Muscle layer of colon (tissue), 2 donors: ENCODE data around the gene CPE.

Experiments
- H3K27ac ChIP-seq: one replicate; pipeline ENCODE4 v1.7.0; 2013; ENCODE audit warnings: low read depth, mild to moderate bottlenecking, low read length, moderate library complexity
- H3K27me3 ChIP-seq, 2 donors: one replicate each; pipeline ENCODE4 v1.7.0; 2013; ENCODE audit warnings: low read length in 2 of 2, mild to moderate bottlenecking in 2 of 2; ENCODE audit not compliant: insufficient read depth in 2 of 2, control insufficient read depth in 1 of 2
- H3K36me3 ChIP-seq: one replicate; pipeline ENCODE4 v1.7.0; 2013; ENCODE audit warnings: mild to moderate bottlenecking, low read length; ENCODE audit not compliant: insufficient read depth
- H3K4me1 ChIP-seq: one replicate; pipeline ENCODE4 v1.7.0; 2013; ENCODE audit warnings: mild to moderate bottlenecking, low read length; ENCODE audit not compliant: insufficient read depth
- H3K4me3 ChIP-seq, 2 donors: one replicate each; pipeline ENCODE4 v1.7.0; 2013; ENCODE audit warnings: low read length in 2 of 2, low read depth in 1 of 2, mild to moderate bottlenecking in 1 of 2, moderate library complexity in 1 of 2
- H3K9ac ChIP-seq: one replicate; pipeline ENCODE4 v1.7.0; 2013; ENCODE audit warnings: low read length
- H3K9me3 ChIP-seq: one replicate; pipeline ENCODE4 v1.7.0; 2013; ENCODE audit warnings: mild to moderate bottlenecking, low read length
- donor health status: abdominal sarcoma.
- donor health status: Adenocarcinoma of cecum.

CPE gene

GRCh38 chr4:165516281-165516833 is 137.5 kb downstream of the CPE start:
- Histone ChIP-seq H3K9me3 (no peaks in the 10 kb centered on the region), H3K27ac (no peak overlapping the region), H3K9ac (no peak overlapping the region), H3K4me3 (no peak overlapping the region), H3K27me3 (no peaks in the 10 kb centered on the region), H3K36me3 (no peaks in the 10 kb centered on the region), H3K4me1 (peaks cover 30% of the 10 kb centered on the region)

- no peaks in the 10 kb centered on the region for H3K9me3 ChIP-seq
- no peaks in the 10 kb centered on the region for H3K36me3 ChIP-seq
- H3K27me3 ChIP-seq = no peaks in the 10 kb centered on the region
- no peak overlapping the region for H3K27ac ChIP-seq
- no peak overlapping the region for H3K4me3 ChIP-seq
- H3K9ac ChIP-seq = no peak overlapping the region
- peaks cover 25% of the 10 kb centered on the region for H3K4me1 ChIP-seq
These were observed 138.4 kb downstream of the CPE start for GRCh38 chr4:165517216-165517615.

DNA sequence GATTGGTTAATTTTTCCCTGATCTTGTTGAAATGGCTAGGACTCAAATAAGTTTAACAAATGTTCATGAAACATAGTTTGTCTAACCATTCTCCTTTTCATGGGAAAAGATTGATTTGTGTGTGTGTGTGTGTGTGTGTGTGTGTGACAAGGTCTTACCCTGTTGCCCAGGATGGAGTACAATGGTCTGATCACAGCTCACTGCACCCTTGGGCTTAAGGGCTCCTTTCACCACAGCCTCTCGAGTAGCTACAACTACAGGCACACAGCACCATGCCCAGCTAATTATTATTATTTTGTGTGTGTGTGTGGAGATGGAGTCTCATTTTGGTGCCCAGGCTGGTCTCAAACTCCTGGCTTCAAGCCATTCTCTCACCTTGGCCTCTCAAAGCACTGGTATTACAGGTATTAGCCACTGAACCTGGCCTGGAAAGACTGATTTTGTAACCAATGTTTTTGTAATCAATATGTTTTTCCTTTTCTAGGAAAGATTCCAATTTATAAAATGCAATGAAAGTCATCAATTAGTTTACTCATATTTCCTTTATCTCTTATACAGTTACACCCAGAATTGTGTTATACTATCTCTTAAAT is 139.3 kb downstream of the CPE start:
- Histone ChIP-seq H3K4me1 (peaks cover 16% of the 10 kb centered on the region), H3K9me3 (no peaks in the 10 kb centered on the region), H3K4me3 (no peak overlapping the region), H3K27ac (no peak overlapping the region), H3K9ac (no peak overlapping the region), H3K27me3 (no peaks in the 10 kb centered on the region), H3K36me3 (no peaks in the 10 kb centered on the region)

- Histone ChIP-seq H3K27ac (no peak overlapping the region), H3K27me3 (no peaks in the 10 kb centered on the region), H3K4me1 (peaks cover 10% of the 10 kb centered on the region), H3K4me3 (no peak overlapping the region), H3K9ac (no peak overlapping the region), H3K9me3 (no peaks in the 10 kb centered on the region), H3K36me3 (no peaks in the 10 kb centered on the region)
These were observed 139.9 kb downstream of the CPE start for GRCh38 chr4:165518686-165519085.

- H3K4me3 ChIP-seq = no peak overlapping the region
- no peak overlapping the region for H3K9ac ChIP-seq
- H3K36me3 ChIP-seq = no peaks in the 10 kb centered on the region
- H3K4me1 ChIP-seq = peaks cover 9% of the 10 kb centered on the region
- H3K27ac ChIP-seq = no peak overlapping the region
- no peaks in the 10 kb centered on the region for H3K9me3 ChIP-seq
- H3K27me3 ChIP-seq = no peaks in the 10 kb centered on the region
These were observed 140.8 kb downstream of the CPE start for GRCh38 chr4:165519591-165519990.

DNA sequence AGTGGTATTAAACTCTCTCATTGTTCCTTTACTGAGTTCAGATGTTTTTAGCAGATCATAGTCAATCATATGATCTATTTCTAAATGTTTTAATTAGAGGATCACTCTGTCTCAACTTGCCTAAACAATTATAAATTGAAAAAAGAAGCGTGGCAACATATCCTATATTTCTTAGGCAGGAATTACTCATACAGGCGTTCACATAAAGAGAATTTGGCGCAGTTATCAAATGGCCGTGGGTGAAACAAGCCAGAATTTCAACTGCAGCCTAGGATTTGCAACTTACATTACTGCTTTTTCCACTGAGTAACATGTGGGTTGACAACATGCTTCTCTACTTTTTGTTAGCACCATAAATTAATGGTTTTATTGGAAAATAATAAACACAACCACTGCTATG is 141.3 kb downstream of the CPE start:
- H3K9me3 ChIP-seq = no peaks in the 10 kb centered on the region
- H3K27ac ChIP-seq = no peak overlapping the region
- peaks cover 9% of the 10 kb centered on the region for H3K4me1 ChIP-seq
- no peaks in the 10 kb centered on the region for H3K36me3 ChIP-seq
- no peak overlapping the region for H3K4me3 ChIP-seq
- no peaks in the 10 kb centered on the region for H3K27me3 ChIP-seq
- no peak overlapping the region for H3K9ac ChIP-seq

DNA sequence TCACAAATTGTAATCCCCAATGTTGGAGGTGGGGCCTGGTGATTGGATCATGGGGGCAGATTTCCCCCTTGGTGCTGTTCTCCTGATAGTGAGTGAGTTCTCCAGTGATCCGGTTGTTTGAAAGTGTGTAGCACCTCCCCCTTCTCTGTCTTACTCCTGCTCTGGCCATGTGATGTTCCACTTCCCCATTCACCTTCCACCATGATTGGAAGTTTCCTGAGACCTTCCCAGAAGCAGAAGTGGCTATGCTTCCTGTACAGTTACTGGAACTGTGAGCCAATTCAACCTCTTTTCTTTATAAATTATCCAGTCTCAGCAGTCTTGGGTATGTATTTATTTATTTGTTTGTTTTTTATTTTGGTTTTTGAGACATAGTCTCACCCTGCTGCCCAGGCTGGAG is 143.2 kb downstream of the CPE start:
- H3K27ac ChIP-seq = no peak overlapping the region
- H3K4me1 ChIP-seq = peaks cover 9% of the 10 kb centered on the region
- H3K4me3 ChIP-seq = no peak overlapping the region
- no peak overlapping the region for H3K9ac ChIP-seq
- no peaks in the 10 kb centered on the region for H3K27me3 ChIP-seq
- no peaks in the 10 kb centered on the region for H3K9me3 ChIP-seq
- no peaks in the 10 kb centered on the region for H3K36me3 ChIP-seq

DNA sequence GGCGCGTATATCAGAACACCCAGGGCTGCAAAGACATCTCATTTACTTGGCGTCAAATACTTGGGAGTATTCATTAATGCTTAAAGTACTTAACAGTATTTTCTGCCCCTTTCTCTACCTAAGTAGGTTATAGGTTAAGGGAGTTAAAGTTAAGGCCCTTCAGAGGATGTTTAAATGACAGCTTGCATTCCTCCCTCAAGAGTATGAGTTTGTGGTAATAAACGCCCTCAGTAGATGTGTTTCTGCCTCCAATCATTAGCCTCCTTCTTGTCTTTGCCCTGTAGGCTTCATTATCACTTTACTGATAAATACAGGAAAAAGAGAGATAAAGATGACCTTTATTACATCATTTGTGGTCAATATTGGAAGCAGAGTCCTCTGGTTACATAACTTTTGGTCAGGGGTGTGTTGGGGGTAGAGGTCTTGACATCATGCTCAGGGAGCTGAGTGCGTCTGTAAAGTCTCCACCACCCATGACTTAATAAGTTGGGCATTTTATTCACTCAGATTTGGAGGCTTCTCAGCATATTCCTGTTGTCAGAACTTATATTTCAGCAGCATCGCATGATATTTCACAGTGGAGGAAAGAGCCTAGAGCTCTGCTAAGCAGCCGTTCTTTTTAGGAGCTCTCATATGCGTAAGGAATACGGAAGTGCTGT is 145.9 kb downstream of the CPE start:
- no peaks in the 10 kb centered on the region for H3K27me3 ChIP-seq

DNA sequence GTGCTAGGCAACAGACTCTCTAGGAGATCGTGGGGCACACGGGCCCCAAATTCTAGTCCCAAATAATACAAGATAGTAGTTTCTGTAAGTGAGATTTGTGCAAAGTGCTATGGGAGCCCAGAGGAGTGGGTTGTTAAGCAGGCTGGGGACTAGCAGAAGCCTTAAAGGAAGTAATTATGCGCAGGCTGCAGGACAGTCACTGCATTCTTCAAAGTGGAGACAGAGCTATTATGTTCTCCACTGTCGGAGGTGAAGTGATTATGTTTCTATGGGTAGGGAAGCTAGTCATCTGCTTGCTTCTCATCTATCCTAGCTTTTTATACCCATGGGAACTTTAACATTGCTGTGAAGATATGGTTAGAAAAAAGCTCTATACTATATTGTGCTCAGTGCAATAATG is 154.2 kb downstream of the CPE start:
- peaks cover 4% of the 10 kb centered on the region for H3K4me1 ChIP-seq
- no peak overlapping the region for H3K9ac ChIP-seq
- no peaks in the 10 kb centered on the region for H3K27me3 ChIP-seq
- H3K4me3 ChIP-seq = no peak overlapping the region
- no peak overlapping the region for H3K27ac ChIP-seq
- no peaks in the 10 kb centered on the region for H3K9me3 ChIP-seq
- no peaks in the 10 kb centered on the region for H3K36me3 ChIP-seq

More for the DNA sequence above, 145.9 kb downstream of the CPE start:
- no peaks in the 10 kb centered on the region for H3K36me3 ChIP-seq
- H3K27ac ChIP-seq = no peak overlapping the region
- peaks cover 5% of the 10 kb centered on the region for H3K4me1 ChIP-seq
- no peak overlapping the region for H3K9ac ChIP-seq
- H3K4me3 ChIP-seq = no peak overlapping the region
- H3K9me3 ChIP-seq = no peaks in the 10 kb centered on the region

DNA sequence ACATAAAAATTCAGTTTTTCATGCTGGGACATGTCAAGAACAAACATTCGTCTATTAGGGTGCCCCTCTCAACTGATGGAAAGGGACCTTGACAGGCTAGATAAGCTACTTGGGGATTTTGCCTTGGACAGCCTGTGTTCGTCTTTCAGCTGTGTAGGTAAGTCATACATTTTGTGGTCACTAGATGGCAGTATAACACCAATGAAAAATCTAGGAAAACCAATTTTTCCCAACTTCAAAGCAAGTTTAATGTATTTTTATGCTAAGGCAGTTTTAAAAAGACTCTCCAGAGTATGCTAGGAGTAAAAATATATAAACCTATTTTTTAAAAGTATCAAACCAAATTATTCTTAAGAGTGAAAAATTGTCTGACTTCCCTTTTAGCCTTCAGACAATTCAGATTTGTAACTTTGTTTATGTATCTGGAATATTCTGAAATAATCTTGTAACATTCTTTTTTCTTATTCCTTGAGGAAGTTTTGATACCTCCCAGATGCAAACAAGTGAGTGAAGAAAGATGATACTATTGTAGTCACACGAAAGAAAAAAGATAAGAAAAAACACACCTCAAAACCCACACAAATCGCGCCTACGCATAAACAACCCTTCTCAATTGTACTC is 158.3 kb downstream of the CPE start:
- H3K4me3 ChIP-seq = no peak overlapping the region
- H3K27ac ChIP-seq = no peak overlapping the region
- H3K36me3 ChIP-seq = no peaks in the 10 kb centered on the region
- peaks cover 4% of the 10 kb centered on the region for H3K4me1 ChIP-seq
- no peaks in the 10 kb centered on the region for H3K9me3 ChIP-seq
- no peaks in the 10 kb centered on the region for H3K27me3 ChIP-seq
- no peak overlapping the region for H3K9ac ChIP-seq

DNA sequence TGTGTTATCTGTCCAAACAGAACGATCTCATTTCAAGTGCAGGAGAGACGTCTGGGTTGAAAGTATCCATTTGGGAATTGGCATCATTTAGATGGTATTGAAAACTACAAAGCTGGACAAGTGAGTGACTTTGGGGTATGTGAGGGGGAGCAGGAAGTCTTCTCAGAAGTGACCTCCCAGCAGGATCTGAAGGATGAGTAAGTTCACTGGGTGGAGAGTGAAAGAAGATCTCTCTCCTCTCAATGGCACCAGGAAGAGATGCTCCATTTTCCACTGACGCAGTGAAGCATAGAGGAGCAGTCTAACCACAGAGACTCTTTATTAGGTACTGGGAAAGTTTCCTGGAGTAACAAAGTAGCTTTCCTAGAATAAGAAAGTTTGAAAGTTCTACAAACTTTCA is 161.0 kb downstream of the CPE start:
- Histone ChIP-seq H3K4me3 (no peak overlapping the region), H3K4me1 (peaks cover 4% of the 10 kb centered on the region), H3K9me3 (no peaks in the 10 kb centered on the region), H3K9ac (no peak overlapping the region), H3K27ac (no peak overlapping the region), H3K36me3 (no peaks in the 10 kb centered on the region), H3K27me3 (no peaks in the 10 kb centered on the region)
